Prostate gland (tissue), 2 donors: Measurements from ENCODE around the gene EXOC2.

Experiments used
- CTCF ChIP-seq, 4 experiments: fragments of 200-600 bp in 2 of 4; fragments of 450-650 bp in 2 of 4; sonication (generic) in 2 of 4; IDR thresholded peaks; 1 replicate in 3 of 4; 2 replicates in 1 of 4; pipeline ENCODE4 v1.5.1; 2016 to 2019; ENCODE audit warnings: antibody characterized with exemption in 4 of 4, mild to moderate bottlenecking in 2 of 4, moderate library complexity in 2 of 4
- POLR2AphosphoS5 ChIP-seq: sonication (generic); formaldehyde crosslinking; IDR thresholded peaks from one replicate; pipeline ENCODE4 v1.6.1; 2017; ENCODE audit warnings: antibody characterized with exemption

GRCh38 chr6:492816-493414 lies 200.0 kb downstream of the EXOC2 start:
- TF ChIP-seq CTCF (IDR thresholded peaks at IDR 0.05) (no peak), POLR2AphosphoS5 (no peak)
